ENCODE measurements around the gene VPS25.

- TF ChIP-seq TAF1 (IDR thresholded peaks at IDR 0.05; ENCODE audit: low read depth, low read length): no peak
- TF ChIP-seq POLR2A (IDR thresholded peaks at IDR 0.05; ENCODE audit: low read depth, low read length): no peak; the same call in 1 of the 2 replicates
- TF ChIP-seq PAX5 (IDR thresholded peaks at IDR 0.05; ENCODE audit: insufficient read depth, low read length, severe bottlenecking): no peak
- TF ChIP-seq POU2F2 (IDR thresholded peaks at IDR 0.05; ENCODE audit: low read depth, low read length): no peak
These were observed 45.1 kb downstream of the VPS25 start for GRCh38 chr17:42818379-42818778.

Data from GM12891 (cell line).